GM12865 (cell line): ENCODE measurements around the gene HYAL4.

Experiments used
- DNase-seq: peaks from one replicate; pipeline ENCODE4 v3.0.0; 2010; ENCODE audit warnings: low read depth
- H3K4me3 ChIP-seq: 2 replicates; pipeline ENCODE4 v1.5.1; 2011; ENCODE audit warnings: mild to moderate bottlenecking, low read depth, low read length, control low read depth
- TF ChIP-seq, protein P1 (sequence below): IDR thresholded peaks from 2 replicates; pipeline ENCODE4 v1.5.1; 2011; ENCODE audit warnings: low read length, control low read depth, low read depth, inconsistent platforms; ENCODE audit not compliant: insufficient read depth; ENCODE audit errors: missing control alignments

The HYAL4 gene

GRCh38 chr7:123905714-123906113, 60.7 kb downstream of the HYAL4 start:
- TF ChIP-seq, protein P1, sequence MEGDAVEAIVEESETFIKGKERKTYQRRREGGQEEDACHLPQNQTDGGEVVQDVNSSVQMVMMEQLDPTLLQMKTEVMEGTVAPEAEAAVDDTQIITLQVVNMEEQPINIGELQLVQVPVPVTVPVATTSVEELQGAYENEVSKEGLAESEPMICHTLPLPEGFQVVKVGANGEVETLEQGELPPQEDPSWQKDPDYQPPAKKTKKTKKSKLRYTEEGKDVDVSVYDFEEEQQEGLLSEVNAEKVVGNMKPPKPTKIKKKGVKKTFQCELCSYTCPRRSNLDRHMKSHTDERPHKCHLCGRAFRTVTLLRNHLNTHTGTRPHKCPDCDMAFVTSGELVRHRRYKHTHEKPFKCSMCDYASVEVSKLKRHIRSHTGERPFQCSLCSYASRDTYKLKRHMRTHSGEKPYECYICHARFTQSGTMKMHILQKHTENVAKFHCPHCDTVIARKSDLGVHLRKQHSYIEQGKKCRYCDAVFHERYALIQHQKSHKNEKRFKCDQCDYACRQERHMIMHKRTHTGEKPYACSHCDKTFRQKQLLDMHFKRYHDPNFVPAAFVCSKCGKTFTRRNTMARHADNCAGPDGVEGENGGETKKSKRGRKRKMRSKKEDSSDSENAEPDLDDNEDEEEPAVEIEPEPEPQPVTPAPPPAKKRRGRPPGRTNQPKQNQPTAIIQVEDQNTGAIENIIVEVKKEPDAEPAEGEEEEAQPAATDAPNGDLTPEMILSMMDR, result no peak
- no peak for DNase-seq
- no peak overlapping the region for H3K4me3 ChIP-seq

GRCh38 chr7:123916240-123916724, 71.3 kb downstream of the HYAL4 start:
- TF ChIP-seq, protein P1, result peak; percentile 12
- no peak overlapping the region for H3K4me3 ChIP-seq
- DNase-seq, result peak; percentile 7

DNA sequence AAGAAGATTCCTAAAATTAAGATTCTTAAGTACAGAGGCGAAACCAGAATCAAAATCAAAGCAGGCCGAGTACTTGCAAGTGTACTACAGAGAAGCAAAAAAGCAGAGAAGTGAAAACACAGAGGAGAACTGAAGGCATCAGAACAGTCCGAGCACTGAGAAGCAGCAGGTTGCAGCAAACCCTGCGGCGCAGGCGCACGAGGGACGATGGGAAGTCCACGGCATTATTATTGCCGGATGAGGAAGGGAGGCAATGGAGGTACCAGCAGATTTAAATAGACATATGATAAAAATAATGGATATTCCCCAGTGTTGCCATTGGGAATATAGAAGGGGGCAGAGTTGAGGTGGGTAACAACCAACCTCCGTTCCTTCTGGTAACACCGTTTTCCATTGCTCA, 72.9 kb downstream of the HYAL4 start:
- TF ChIP-seq, protein P1, result no peak

DNA sequence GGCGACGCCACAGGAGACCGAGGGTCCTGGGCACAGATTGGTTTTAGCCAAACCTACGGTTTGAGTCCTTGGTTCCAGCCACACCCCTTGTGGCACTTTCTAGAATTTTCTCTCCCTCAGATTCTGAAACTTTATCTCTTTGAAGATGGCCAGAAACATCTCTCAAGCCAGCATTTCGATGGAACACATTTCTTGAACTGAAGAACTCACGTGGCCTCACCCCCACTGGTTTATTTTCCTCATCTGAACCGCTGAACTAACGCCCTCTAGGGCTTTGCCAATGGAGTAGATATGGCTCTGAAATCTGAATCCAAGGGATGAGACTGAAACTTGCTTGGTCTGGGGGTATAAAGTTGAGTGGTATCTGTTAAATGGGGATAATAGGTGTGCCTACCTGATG, 73.3 kb downstream of the HYAL4 start:
- TF ChIP-seq, protein P1, result no peak
- no peak for DNase-seq
- H3K4me3 ChIP-seq, result no peak overlapping the region

More for the DNA sequence above, 72.9 kb downstream of the HYAL4 start:
- no peak overlapping the region for H3K4me3 ChIP-seq
- no peak for DNase-seq

GRCh38 chr7:123923599-123923998, 78.6 kb downstream of the HYAL4 start:
- TF ChIP-seq, protein P1, result no peak
- H3K4me3 ChIP-seq, result no peak overlapping the region
- DNase-seq, result no peak

DNA sequence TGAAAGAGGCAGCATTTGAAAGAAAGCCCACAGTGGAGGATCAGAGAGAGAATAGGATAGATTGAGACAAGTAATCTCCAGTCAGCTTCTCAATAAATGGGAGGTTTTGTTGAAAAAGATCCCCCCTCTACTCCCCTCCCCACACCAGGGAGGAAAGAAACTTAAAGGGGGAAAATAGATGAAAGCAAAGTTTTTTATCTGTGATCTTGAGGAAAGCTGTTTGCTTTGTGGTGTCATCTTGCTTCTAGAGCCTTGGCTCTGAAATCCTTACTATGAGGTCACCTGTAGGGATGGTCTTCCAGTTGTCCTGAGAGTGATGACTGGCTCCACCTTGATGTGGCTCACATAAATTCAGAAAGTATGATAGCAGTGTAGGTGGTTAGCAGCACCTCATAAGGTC, 80.0 kb downstream of the HYAL4 start, which contains the start of gene SPAM1:
TSS of gene SPAM1 (plus strand) at position 301 of the 400 bp plus-strand sequence. CDS start 28,330 bp downstream, outside the sequence.
- no peak for DNase-seq
- TF ChIP-seq, protein P1, result no peak

More for the DNA sequence above, 80.0 kb downstream of the HYAL4 start, which contains the start of gene SPAM1:
- H3K4me3 ChIP-seq, result no peak within 1 kb of the TSS
